ENCODE data around the gene LAMB3. TPM values are rescaled to one million over a fixed set of nuclear protein-coding genes. Genes with fewer than 3 reads are reported as not detected.
"Not testable (repeated sequence)": the region's sequence is repeated elsewhere in the genome, so short reads cannot be mapped to it uniquely, and the experiment has no call there.

LAMB3 gene
- total RNA-seq (1 to 10 TPM in 1 of 5 donors, under 1 TPM in 4; 0.25 to 1.2 (median 0.56) TPM), total RNA-seq (0.24 to 3.3 (median 0.61) reads per million in 29 experiments)
- 0.52 TPM for total RNA-seq (2013)

DNA sequence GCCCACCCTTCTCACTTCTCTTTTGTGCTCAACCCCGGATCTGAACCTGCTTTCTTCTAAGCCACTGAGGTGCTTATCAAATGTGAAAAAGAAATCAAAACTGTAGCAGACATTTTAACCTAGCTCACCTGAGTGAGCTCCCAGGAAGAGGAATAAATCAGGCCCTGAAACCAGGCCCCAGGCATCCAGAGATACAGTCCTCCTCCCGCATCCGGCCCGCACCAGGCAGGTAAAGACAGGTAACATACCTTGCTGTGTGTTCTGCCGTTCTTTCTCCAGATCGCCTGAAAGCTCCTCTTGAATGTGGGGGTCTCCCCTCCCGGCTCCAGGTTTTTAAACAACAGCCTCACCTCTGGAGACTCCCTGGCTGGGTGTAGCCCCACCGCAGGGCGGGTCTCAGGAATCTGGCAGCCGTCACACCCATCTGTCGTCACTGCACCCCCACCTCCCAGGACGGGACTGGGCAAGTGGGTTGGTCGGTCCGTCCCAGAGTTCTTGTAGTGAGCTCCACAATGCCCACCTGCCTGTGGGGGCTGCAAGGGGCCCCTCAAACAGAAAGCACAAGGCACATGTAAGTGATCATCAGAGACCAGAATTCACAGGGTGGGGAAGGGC is at the start of gene LAMB3:
Gene LAMB3 (minus strand): TSS at position 305 of the 615 bp plus-strand sequence. CDS start 1,481 bp downstream, outside the sequence.
- POLR2A ChIA-PET, result no interaction called here
- ATAC-seq (replicated peaks in 1 of 4), result no peak
- no peaks in the 10 kb centered on the region for H3K36me3 ChIP-seq (ENCODE audit: control insufficient read depth in 2 of 2, extremely low read depth in 1 of 2, insufficient read depth in 1 of 2, low read length in 1 of 2)
- no peaks in the 10 kb centered on the region for H3K36me3 Mint-ChIP-seq
- H3K4me3 ChIP-seq (ENCODE audit: control insufficient read depth in 1 of 2, extremely low read depth in 1 of 2, low read length in 1 of 2), result no peak within 1 kb of the TSS
- H3K27me3 Mint-ChIP-seq, result no peaks in the 10 kb centered on the region
- 91% methylated on average over 13 of the region's 14 CpGs for WGBS (ENCODE audit: insufficient coverage)
- H3K27ac Mint-ChIP-seq, result no peak within 1 kb of the TSS
- H3K27me3 ChIP-seq (replicated peaks in 1 of 2; ENCODE audit: control insufficient read depth in 2 of 2, extremely low read depth in 1 of 2, insufficient read depth in 2 of 2, low read length in 1 of 2), result no peaks in the 10 kb centered on the region
- H3K4me1 Mint-ChIP-seq, result peaks cover 0 to 27% (median 21%) of the 10 kb centered on the region in 3 donors
- CTCF ChIA-PET, result interaction anchor here (0.7 to 1.4 kb wide), 2 partner anchors 21 to 44 kb away, joined by 3 to 4 read pairs; no protein-coding TSS in a partner anchor
- no peak within 1 kb of the TSS for H3K27ac ChIP-seq (ENCODE audit: low read length)
- H3K9me3 Mint-ChIP-seq, result no peaks in the 10 kb centered on the region
- H3K4me3 Mint-ChIP-seq, result no peak within 1 kb of the TSS
- H3K9me3 ChIP-seq, result no peaks in the 10 kb centered on the region
- no peak for DNase-seq
- peaks cover 0 to 14% of the 10 kb centered on the region in 2 experiments for H3K4me1 ChIP-seq (ENCODE audit: control insufficient read depth in 1 of 2, extremely low read depth in 1 of 2, insufficient read depth in 2 of 2, low read length in 2 of 2)

DNA sequence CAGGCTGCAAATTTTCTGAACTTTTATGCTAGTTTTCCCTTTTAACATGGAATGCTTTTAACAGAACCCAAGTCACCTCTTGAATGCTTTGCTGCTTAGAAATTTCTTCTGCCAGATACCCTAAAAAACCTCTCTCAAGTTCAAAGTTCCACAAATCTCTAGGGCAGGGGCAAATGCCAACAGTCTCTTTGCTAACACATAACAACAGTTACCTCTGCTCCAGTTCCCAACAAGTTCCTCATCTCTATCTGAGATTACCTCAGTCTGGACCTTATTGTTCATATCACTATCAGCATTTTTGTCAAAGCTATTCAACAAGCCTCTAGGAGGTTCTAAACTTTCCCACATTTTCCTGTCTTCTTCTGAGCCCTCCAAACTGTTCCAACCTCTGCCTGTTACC is 48.5 kb upstream of the LAMB3 start:
- H3K4me3 Mint-ChIP-seq; H3K36me3 Mint-ChIP-seq; POLR2A ChIA-PET; H3K27me3 ChIP-seq (replicated peaks in 1 of 2; ENCODE audit: control insufficient read depth in 2 of 2, extremely low read depth in 1 of 2, insufficient read depth in 2 of 2, low read length in 1 of 2); H3K4me1 ChIP-seq (ENCODE audit: control insufficient read depth in 1 of 2, extremely low read depth in 1 of 2, insufficient read depth in 2 of 2, low read length in 2 of 2); H3K27ac ChIP-seq (ENCODE audit: low read length); H3K4me3 ChIP-seq (ENCODE audit: control insufficient read depth in 1 of 2, extremely low read depth in 1 of 2, low read length in 1 of 2); H3K27ac Mint-ChIP-seq; DNase-seq; ATAC-seq (replicated peaks in 1 of 4); H3K36me3 ChIP-seq (ENCODE audit: control insufficient read depth in 2 of 2, extremely low read depth in 1 of 2, insufficient read depth in 1 of 2, low read length in 1 of 2); H3K9me3 ChIP-seq; H3K27me3 Mint-ChIP-seq; CTCF ChIA-PET; H3K9me3 Mint-ChIP-seq: not testable (repeated sequence)
- H3K4me1 Mint-ChIP-seq, result peaks cover 2 to 21% (median 16%) of the 10 kb centered on the region in 3 donors

DNA sequence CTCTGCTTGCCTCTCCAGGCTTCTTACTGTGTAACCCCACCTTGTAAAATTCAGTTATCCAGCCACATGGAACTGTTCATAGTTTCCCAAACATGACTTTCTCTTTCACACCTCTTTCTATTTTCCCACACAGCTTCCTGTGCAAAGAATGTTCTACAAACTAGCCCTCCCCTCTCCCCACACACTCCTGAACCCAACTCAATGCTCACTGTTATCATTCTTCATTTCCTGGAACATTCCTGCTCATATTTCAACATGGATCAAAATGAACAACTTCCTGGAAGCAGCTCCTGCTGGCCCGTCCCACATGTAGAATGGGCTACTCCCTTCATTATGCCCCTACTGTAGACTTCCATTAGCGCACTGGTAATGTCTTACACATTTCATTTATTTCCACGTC is 44.9 kb upstream of the LAMB3 start:
- H3K9me3 Mint-ChIP-seq, result no peaks in the 10 kb centered on the region
- ATAC-seq (replicated peaks in 1 of 4) (no peak), DNase-seq (no peak)
- POLR2A ChIA-PET, result no interaction called here
- H3K27me3 ChIP-seq (replicated peaks in 1 of 2; ENCODE audit: control insufficient read depth in 2 of 2, extremely low read depth in 1 of 2, insufficient read depth in 2 of 2, low read length in 1 of 2), result peaks cover 0 to 2% of the 10 kb centered on the region in 2 experiments
- no peak overlapping the region for H3K27ac ChIP-seq (ENCODE audit: low read length)
- no peaks in the 10 kb centered on the region for H3K36me3 Mint-ChIP-seq
- no peak overlapping the region for H3K4me3 Mint-ChIP-seq
- H3K4me1 Mint-ChIP-seq, result peaks cover 7 to 21% (median 19%) of the 10 kb centered on the region in 3 donors
- no peaks in the 10 kb centered on the region for H3K36me3 ChIP-seq (ENCODE audit: control insufficient read depth in 2 of 2, extremely low read depth in 1 of 2, insufficient read depth in 1 of 2, low read length in 1 of 2)
- no peak overlapping the region for H3K27ac Mint-ChIP-seq
- CTCF ChIA-PET, result no interaction called here
- H3K4me1 ChIP-seq (ENCODE audit: control insufficient read depth in 1 of 2, extremely low read depth in 1 of 2, insufficient read depth in 2 of 2, low read length in 2 of 2), result no peaks in the 10 kb centered on the region
- peaks cover 0 to 7% of the 10 kb centered on the region in 2 donors for H3K27me3 Mint-ChIP-seq
- H3K4me3 ChIP-seq (ENCODE audit: control insufficient read depth in 1 of 2, extremely low read depth in 1 of 2, low read length in 1 of 2), result no peak overlapping the region
- WGBS (ENCODE audit: insufficient coverage), result no CpG with 5 or more reads among the region's 3 CpGs
- no peaks in the 10 kb centered on the region for H3K9me3 ChIP-seq

DNA sequence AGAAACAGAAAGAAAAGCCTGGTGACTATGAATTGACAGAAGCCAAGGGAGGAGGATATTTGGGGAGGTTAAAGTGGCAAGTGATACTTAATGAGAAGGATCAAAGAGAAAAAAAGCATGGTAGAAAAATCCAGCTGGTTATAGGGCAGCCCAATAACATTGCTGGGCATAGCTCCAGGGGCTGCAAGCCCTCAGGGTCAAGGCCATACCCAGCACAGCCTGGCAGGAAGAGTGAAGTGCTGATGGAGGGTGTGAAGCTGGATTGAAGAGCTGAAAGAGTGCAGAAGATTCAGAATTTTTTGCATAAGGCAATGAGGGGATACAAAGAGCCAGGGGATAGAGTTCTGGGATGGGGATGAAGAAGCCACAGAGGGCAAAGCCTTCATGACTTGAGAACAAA is 44.4 kb upstream of the LAMB3 start:
- no peak for ATAC-seq (replicated peaks in 1 of 4)
- POLR2A ChIA-PET, result no interaction called here
- H3K9me3 Mint-ChIP-seq, result no peaks in the 10 kb centered on the region

DNA sequence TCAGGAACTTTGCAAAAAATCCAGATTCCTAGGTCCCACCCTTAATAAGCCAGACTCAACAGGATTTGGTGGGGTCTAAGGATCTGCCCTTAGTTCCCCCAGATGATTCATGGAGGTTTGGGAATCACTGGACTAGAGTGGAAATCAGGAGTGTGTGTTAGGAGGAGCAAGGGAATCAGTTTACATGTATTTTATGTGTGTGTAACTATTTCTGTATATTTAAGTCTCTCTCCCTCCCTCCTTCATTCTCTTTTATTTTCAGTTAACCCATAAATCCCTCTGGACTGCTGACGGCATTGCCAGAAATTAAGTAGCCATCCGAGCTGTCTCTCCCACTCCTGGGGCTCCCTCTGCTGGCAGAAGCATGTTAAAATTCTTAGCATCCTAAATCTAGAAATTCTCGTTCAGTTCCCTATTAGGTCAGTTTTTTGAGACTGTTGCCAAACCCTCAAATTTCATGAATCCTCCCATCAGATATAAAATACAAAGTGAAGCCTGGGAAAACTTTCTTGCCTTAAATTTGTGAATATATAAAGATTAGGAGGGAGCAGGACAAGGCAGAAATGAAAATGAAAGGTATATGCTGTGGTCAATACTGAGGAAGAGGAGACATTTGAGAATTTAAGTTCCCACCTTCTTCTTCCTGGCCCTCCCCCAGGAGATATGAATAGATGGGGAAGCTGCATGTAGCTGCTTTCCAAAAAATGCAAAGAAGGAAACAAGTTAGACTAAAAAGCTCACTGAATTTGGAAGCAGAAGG is 40.7 kb upstream of the LAMB3 start:
- DNase-seq, result peak in 33 of 35 experiments; percentile 17 to 78 (median 53)
- ChIA-PET POLR2A (no interaction called here), CTCF (interaction anchor here (0.7 to 1.5 kb wide), 7 partner anchors 10 to 123 kb away, joined by 3 to 9 read pairs (median 3); no protein-coding TSS in a partner anchor)
- peak overlapping the region in 1 of 2 donors; percentile 33 for H3K27ac Mint-ChIP-seq
- Histone ChIP-seq H3K36me3 (ENCODE audit: control insufficient read depth in 2 of 2, extremely low read depth in 1 of 2, insufficient read depth in 1 of 2, low read length in 1 of 2) (no peaks in the 10 kb centered on the region), H3K27ac (ENCODE audit: low read length) (no peak overlapping the region), H3K9me3 (no peaks in the 10 kb centered on the region), H3K4me3 (ENCODE audit: control insufficient read depth in 1 of 2, extremely low read depth in 1 of 2, low read length in 1 of 2) (no peak overlapping the region), H3K27me3 (replicated peaks in 1 of 2; ENCODE audit: control insufficient read depth in 2 of 2, extremely low read depth in 1 of 2, insufficient read depth in 2 of 2, low read length in 1 of 2) (peaks cover 0 to 2% of the 10 kb centered on the region in 2 experiments), H3K4me1 (ENCODE audit: control insufficient read depth in 1 of 2, extremely low read depth in 1 of 2, insufficient read depth in 2 of 2, low read length in 2 of 2) (no peaks in the 10 kb centered on the region)
- H3K9me3 Mint-ChIP-seq, result no peaks in the 10 kb centered on the region
- ATAC-seq (replicated peaks in 1 of 4), result peak in 2 of 4 experiments; percentile 45 to 50
- peaks cover 18 to 37% (median 35%) of the 10 kb centered on the region in 3 donors for H3K4me1 Mint-ChIP-seq
- WGBS (ENCODE audit: insufficient coverage), result 14% methylated on average over 3 of the region's 3 CpGs
- H3K4me3 Mint-ChIP-seq, result no peak overlapping the region
- no peaks in the 10 kb centered on the region for H3K36me3 Mint-ChIP-seq
- no peaks in the 10 kb centered on the region for H3K27me3 Mint-ChIP-seq

More for the DNA sequence above, 44.4 kb upstream of the LAMB3 start:
- Mint-ChIP-seq H3K27ac (no peak overlapping the region), H3K36me3 (no peaks in the 10 kb centered on the region), H3K27me3 (peaks cover 0 to 7% of the 10 kb centered on the region in 2 donors), H3K4me1 (peaks cover 8 to 23% (median 20%) of the 10 kb centered on the region in 3 donors), H3K4me3 (no peak overlapping the region)
- peaks cover 0 to 2% of the 10 kb centered on the region in 2 experiments for H3K27me3 ChIP-seq (replicated peaks in 1 of 2; ENCODE audit: control insufficient read depth in 2 of 2, extremely low read depth in 1 of 2, insufficient read depth in 2 of 2, low read length in 1 of 2)
- H3K36me3 ChIP-seq (ENCODE audit: control insufficient read depth in 2 of 2, extremely low read depth in 1 of 2, insufficient read depth in 1 of 2, low read length in 1 of 2), result no peaks in the 10 kb centered on the region
- no peak for DNase-seq
- H3K27ac ChIP-seq (ENCODE audit: low read length), result no peak overlapping the region
- H3K4me3 ChIP-seq (ENCODE audit: control insufficient read depth in 1 of 2, extremely low read depth in 1 of 2, low read length in 1 of 2), result no peak overlapping the region
- H3K9me3 ChIP-seq, result no peaks in the 10 kb centered on the region
- CTCF ChIA-PET, result interaction anchor here in 1 of 2 donors (0.6 kb wide), 1 partner anchor 45 kb away, joined by 3 read pairs; the partner anchor contains the start of gene LAMB3
- no peaks in the 10 kb centered on the region for H3K4me1 ChIP-seq (ENCODE audit: control insufficient read depth in 1 of 2, extremely low read depth in 1 of 2, insufficient read depth in 2 of 2, low read length in 2 of 2)

DNA sequence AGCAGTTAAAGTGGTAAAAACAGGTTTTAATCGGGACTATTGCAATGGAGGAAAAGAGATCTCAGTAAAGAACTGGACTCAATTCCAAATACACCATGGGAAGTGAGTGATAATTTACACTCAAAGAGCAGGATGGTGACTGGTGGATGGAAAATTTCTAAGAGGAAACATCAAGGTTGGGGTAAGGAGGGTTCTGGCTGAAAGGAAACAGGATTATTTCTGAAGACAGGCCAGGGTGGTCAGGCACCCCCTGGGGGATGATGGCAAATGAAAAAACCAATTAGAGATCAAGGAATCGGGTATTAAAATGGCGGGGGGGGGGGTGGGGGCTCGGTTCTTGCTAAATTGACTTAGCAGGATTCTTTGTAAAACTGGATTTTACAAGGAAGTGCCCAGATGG is 40.1 kb upstream of the LAMB3 start:
- Histone ChIP-seq H3K4me3 (ENCODE audit: control insufficient read depth in 1 of 2, extremely low read depth in 1 of 2, low read length in 1 of 2) (no peak overlapping the region), H3K36me3 (ENCODE audit: control insufficient read depth in 2 of 2, extremely low read depth in 1 of 2, insufficient read depth in 1 of 2, low read length in 1 of 2) (no peaks in the 10 kb centered on the region), H3K27me3 (replicated peaks in 1 of 2; ENCODE audit: control insufficient read depth in 2 of 2, extremely low read depth in 1 of 2, insufficient read depth in 2 of 2, low read length in 1 of 2) (peaks cover 0 to 2% of the 10 kb centered on the region in 2 experiments), H3K27ac (ENCODE audit: low read length) (no peak overlapping the region), H3K9me3 (no peaks in the 10 kb centered on the region), H3K4me1 (ENCODE audit: control insufficient read depth in 1 of 2, extremely low read depth in 1 of 2, insufficient read depth in 2 of 2, low read length in 2 of 2) (peaks cover 0 to 2% of the 10 kb centered on the region in 2 experiments)
- Mint-ChIP-seq H3K27ac (peak overlapping the region in 1 of 2 donors; percentile 71), H3K4me3 (no peak overlapping the region), H3K4me1 (peaks cover 23 to 41% (median 36%) of the 10 kb centered on the region in 3 donors), H3K36me3 (no peaks in the 10 kb centered on the region), H3K9me3 (no peaks in the 10 kb centered on the region), H3K27me3 (no peaks in the 10 kb centered on the region)
- POLR2A ChIA-PET, result no interaction called here
- no peak for ATAC-seq (replicated peaks in 1 of 4)
- CTCF ChIA-PET, result interaction anchor here (0.7 to 1.5 kb wide), 6 partner anchors 50 to 814 kb away, joined by 3 to 9 read pairs (median 3); no protein-coding TSS in a partner anchor
- DNase-seq, result no peak
- whole genome bisulfite sequencing (ENCODE audit: insufficient coverage), result no CpG with 5 or more reads among the region's 4 CpGs

All from T-cell (primary cell).